ENCODE measurements around the gene RYR2.

Gene RYR2

DNA sequence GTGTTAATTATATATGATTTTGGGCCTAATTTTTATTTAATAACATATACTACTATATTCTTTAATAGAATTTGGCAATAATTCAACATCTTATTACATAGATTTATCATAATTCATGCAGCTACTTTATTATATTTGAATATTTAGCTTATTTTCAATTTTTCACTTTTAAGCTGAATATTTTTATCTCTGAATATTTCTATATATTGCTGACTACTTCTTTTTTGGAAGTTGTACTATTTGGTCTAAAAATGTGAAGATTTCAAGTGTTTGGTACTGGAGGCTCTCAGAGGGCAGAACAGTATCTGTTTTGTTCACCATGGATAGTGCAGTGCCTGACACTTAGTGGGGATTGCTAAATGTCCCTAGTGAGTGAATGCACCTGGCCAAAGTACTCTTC lies 389.5 kb downstream of the RYR2 start:
- H3K4me1 ChIP-seq (ENCODE audit: control insufficient read depth in 1 of 2, insufficient read depth in 2 of 2, low read length in 2 of 2) = peaks cover 0 to 3% of the 10 kb centered on the region in 2 donors

DNA sequence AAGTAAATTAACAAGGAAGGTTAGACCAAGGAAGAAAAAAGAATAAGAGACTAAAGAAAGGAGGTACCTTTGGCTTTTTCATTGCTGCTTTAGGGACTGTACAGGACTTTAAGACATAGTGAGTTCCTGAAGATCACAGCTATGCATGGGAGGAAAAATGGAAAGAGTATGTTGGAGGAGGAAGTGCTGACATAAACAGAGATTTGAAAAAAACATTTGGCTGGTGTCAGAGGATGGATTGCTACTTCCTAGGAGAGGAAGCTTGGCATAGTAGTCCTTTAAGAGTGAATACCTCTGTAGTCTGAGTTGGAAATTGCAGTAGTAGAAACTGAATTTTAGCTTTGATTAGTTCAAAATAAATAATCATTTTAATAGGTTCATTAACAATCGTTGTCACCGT lies 398.4 kb downstream of the RYR2 start:
- H3K4me3 ChIP-seq (ENCODE audit: low read depth in 1 of 2, low read length in 2 of 2) = no peak overlapping the region
- peaks cover 0 to 3% of the 10 kb centered on the region in 2 donors for H3K4me1 ChIP-seq (ENCODE audit: control insufficient read depth in 1 of 2, insufficient read depth in 2 of 2, low read length in 2 of 2)
- H3K27me3 ChIP-seq (ENCODE audit: control insufficient read depth in 1 of 2, insufficient read depth in 2 of 2, low read length in 2 of 2) = no peaks in the 10 kb centered on the region
- no peaks in the 10 kb centered on the region for H3K36me3 ChIP-seq (ENCODE audit: control insufficient read depth in 1 of 2, insufficient read depth in 2 of 2, low read length in 2 of 2)
- H3K9ac ChIP-seq (ENCODE audit: low read depth in 1 of 2, low read length in 2 of 2) = no peak overlapping the region
- H3K27ac ChIP-seq (ENCODE audit: low read depth, low read length) = no peak overlapping the region
- no peaks in the 10 kb centered on the region for H3K9me3 ChIP-seq (ENCODE audit: control insufficient read depth in 1 of 2, low read length in 2 of 2)

More for the DNA sequence above, 389.5 kb downstream of the RYR2 start:
- Histone ChIP-seq H3K9me3 (ENCODE audit: control insufficient read depth in 1 of 2, low read length in 2 of 2) (no peaks in the 10 kb centered on the region), H3K27ac (ENCODE audit: low read depth, low read length) (no peak overlapping the region), H3K4me3 (ENCODE audit: low read depth in 1 of 2, low read length in 2 of 2) (no peak overlapping the region), H3K36me3 (ENCODE audit: control insufficient read depth in 1 of 2, insufficient read depth in 2 of 2, low read length in 2 of 2) (no peaks in the 10 kb centered on the region), H3K27me3 (ENCODE audit: control insufficient read depth in 1 of 2, insufficient read depth in 2 of 2, low read length in 2 of 2) (no peaks in the 10 kb centered on the region), H3K9ac (ENCODE audit: low read depth in 1 of 2, low read length in 2 of 2) (no peak overlapping the region)

GRCh38 chr1:237444120-237444790 lies 402.3 kb downstream of the RYR2 start:
- no peak overlapping the region for H3K9ac ChIP-seq (ENCODE audit: low read depth in 1 of 2, low read length in 2 of 2)
- H3K4me3 ChIP-seq (ENCODE audit: low read depth in 1 of 2, low read length in 2 of 2) = no peak overlapping the region
- no peaks in the 10 kb centered on the region for H3K36me3 ChIP-seq (ENCODE audit: control insufficient read depth in 1 of 2, insufficient read depth in 2 of 2, low read length in 2 of 2)

GRCh38 chr1:237448042-237448441 lies 406.1 kb downstream of the RYR2 start:
- no peaks in the 10 kb centered on the region for H3K9me3 ChIP-seq (ENCODE audit: control insufficient read depth in 1 of 2, low read length in 2 of 2)
- no peaks in the 10 kb centered on the region for H3K36me3 ChIP-seq (ENCODE audit: control insufficient read depth in 1 of 2, insufficient read depth in 2 of 2, low read length in 2 of 2)
- H3K9ac ChIP-seq (ENCODE audit: low read depth in 1 of 2, low read length in 2 of 2) = no peak overlapping the region
- no peak overlapping the region for H3K27ac ChIP-seq (ENCODE audit: low read depth, low read length)
- no peaks in the 10 kb centered on the region for H3K4me1 ChIP-seq (ENCODE audit: control insufficient read depth in 1 of 2, insufficient read depth in 2 of 2, low read length in 2 of 2)
- H3K4me3 ChIP-seq (ENCODE audit: low read depth in 1 of 2, low read length in 2 of 2) = no peak overlapping the region
- H3K27me3 ChIP-seq (ENCODE audit: control insufficient read depth in 1 of 2, insufficient read depth in 2 of 2, low read length in 2 of 2) = no peaks in the 10 kb centered on the region

More at GRCh38 chr1:237444120-237444790, 402.3 kb downstream of the RYR2 start:
- H3K27me3 ChIP-seq (ENCODE audit: control insufficient read depth in 1 of 2, insufficient read depth in 2 of 2, low read length in 2 of 2) = no peaks in the 10 kb centered on the region
- no peaks in the 10 kb centered on the region for H3K9me3 ChIP-seq (ENCODE audit: control insufficient read depth in 1 of 2, low read length in 2 of 2)
- H3K4me1 ChIP-seq (ENCODE audit: control insufficient read depth in 1 of 2, insufficient read depth in 2 of 2, low read length in 2 of 2) = no peaks in the 10 kb centered on the region
- no peak overlapping the region for H3K27ac ChIP-seq (ENCODE audit: low read depth, low read length)

DNA sequence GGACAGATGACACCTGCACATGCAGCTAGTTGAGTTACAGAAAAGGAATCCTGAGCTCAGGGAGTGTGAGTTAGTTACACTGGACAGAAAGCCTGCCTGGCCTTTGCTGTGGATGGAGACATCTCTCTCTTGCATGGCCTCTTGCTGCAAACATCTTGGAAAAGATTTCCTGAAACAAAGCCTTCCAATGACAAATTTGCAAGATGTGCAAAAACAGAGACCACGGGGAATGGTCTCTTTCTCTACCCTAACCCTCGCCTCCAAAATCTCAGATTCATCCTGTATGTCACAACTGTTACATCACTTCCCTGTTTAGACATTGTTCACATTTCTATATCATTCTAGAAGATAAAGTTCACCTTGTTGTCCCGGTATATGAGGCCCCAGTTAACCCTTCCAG lies 415.6 kb downstream of the RYR2 start:
- Histone ChIP-seq H3K4me3 (ENCODE audit: low read depth in 1 of 2, low read length in 2 of 2) (no peak overlapping the region), H3K4me1 (ENCODE audit: control insufficient read depth in 1 of 2, insufficient read depth in 2 of 2, low read length in 2 of 2) (no peaks in the 10 kb centered on the region), H3K27ac (ENCODE audit: low read depth, low read length) (no peak overlapping the region), H3K27me3 (ENCODE audit: control insufficient read depth in 1 of 2, insufficient read depth in 2 of 2, low read length in 2 of 2) (no peaks in the 10 kb centered on the region), H3K36me3 (ENCODE audit: control insufficient read depth in 1 of 2, insufficient read depth in 2 of 2, low read length in 2 of 2) (no peaks in the 10 kb centered on the region), H3K9ac (ENCODE audit: low read depth in 1 of 2, low read length in 2 of 2) (no peak overlapping the region), H3K9me3 (ENCODE audit: control insufficient read depth in 1 of 2, low read length in 2 of 2) (no peaks in the 10 kb centered on the region)

DNA sequence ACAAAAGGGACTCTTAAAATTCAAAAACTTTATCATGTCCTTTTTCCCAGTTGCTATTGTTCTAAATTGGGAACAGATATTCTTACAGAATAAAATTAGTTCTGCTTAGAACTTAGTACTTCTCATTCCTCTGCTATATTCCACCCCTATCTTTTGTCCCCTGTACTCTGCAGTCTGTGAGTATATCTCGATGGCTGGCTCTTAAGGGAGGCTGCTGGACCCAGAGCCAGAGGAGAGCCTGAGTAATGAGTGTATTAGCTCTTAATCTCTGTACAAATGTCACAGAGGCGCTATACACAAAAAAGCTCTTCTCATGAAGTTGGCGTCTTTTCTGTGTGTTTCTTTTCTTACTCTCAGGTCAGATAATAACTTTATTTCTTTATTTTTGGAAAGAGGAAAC lies 425.3 kb downstream of the RYR2 start:
- no peak overlapping the region for H3K9ac ChIP-seq (ENCODE audit: low read depth in 1 of 2, low read length in 2 of 2)
- no peaks in the 10 kb centered on the region for H3K27me3 ChIP-seq (ENCODE audit: control insufficient read depth in 1 of 2, insufficient read depth in 2 of 2, low read length in 2 of 2)
- no peaks in the 10 kb centered on the region for H3K36me3 ChIP-seq (ENCODE audit: control insufficient read depth in 1 of 2, insufficient read depth in 2 of 2, low read length in 2 of 2)
- H3K4me1 ChIP-seq (ENCODE audit: control insufficient read depth in 1 of 2, insufficient read depth in 2 of 2, low read length in 2 of 2) = no peaks in the 10 kb centered on the region
- H3K9me3 ChIP-seq (ENCODE audit: control insufficient read depth in 1 of 2, low read length in 2 of 2) = no peaks in the 10 kb centered on the region
- no peak overlapping the region for H3K27ac ChIP-seq (ENCODE audit: low read depth, low read length)
- H3K4me3 ChIP-seq (ENCODE audit: low read depth in 1 of 2, low read length in 2 of 2) = no peak overlapping the region

DNA sequence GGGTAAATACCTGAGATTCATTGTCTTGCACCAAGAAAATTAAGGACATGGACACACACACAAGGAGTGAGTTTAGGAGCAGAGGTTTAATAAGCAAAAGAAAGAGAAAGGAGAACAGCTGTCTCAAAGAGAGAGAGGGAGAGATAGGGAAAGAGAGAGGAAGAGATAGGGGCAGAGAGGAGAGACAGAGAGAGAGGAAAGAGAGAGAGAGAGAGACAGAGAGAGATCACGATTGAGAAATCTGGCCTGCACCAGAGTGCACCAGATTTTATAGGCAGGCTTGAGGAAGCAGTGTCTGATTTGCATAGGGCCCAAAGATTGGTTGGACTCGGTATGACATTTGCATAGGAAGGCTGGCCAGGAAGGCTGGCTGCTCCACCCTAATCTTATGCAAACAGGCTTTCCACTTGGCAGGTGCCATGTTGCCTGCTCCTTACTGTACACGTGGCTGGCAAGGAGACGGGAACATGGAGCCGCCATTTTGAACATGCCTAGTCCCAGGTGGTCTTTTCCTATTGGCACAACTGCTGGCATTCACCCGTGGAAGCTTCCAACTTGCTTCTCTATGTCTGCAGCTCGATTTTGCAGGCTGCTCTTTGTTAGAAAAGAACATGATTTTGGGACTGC lies 428.8 kb downstream of the RYR2 start:
- H3K4me1 ChIP-seq (ENCODE audit: control insufficient read depth in 1 of 2, insufficient read depth in 2 of 2, low read length in 2 of 2) = no peaks in the 10 kb centered on the region
- H3K4me3 ChIP-seq (ENCODE audit: low read depth in 1 of 2, low read length in 2 of 2) = no peak overlapping the region
- no peaks in the 10 kb centered on the region for H3K9me3 ChIP-seq (ENCODE audit: control insufficient read depth in 1 of 2, low read length in 2 of 2)
- H3K9ac ChIP-seq (ENCODE audit: low read depth in 1 of 2, low read length in 2 of 2) = no peak overlapping the region
- no peaks in the 10 kb centered on the region for H3K36me3 ChIP-seq (ENCODE audit: control insufficient read depth in 1 of 2, insufficient read depth in 2 of 2, low read length in 2 of 2)
- H3K27me3 ChIP-seq (ENCODE audit: control insufficient read depth in 1 of 2, insufficient read depth in 2 of 2, low read length in 2 of 2) = no peaks in the 10 kb centered on the region
- H3K27ac ChIP-seq (ENCODE audit: low read depth, low read length) = no peak overlapping the region

GRCh38 chr1:237471377-237471776 lies 429.4 kb downstream of the RYR2 start:
- no peaks in the 10 kb centered on the region for H3K27me3 ChIP-seq (ENCODE audit: control insufficient read depth in 1 of 2, insufficient read depth in 2 of 2, low read length in 2 of 2)
- H3K36me3 ChIP-seq (ENCODE audit: control insufficient read depth in 1 of 2, insufficient read depth in 2 of 2, low read length in 2 of 2) = no peaks in the 10 kb centered on the region
- no peaks in the 10 kb centered on the region for H3K4me1 ChIP-seq (ENCODE audit: control insufficient read depth in 1 of 2, insufficient read depth in 2 of 2, low read length in 2 of 2)
- no peaks in the 10 kb centered on the region for H3K9me3 ChIP-seq (ENCODE audit: control insufficient read depth in 1 of 2, low read length in 2 of 2)
- H3K27ac ChIP-seq (ENCODE audit: low read depth, low read length) = no peak overlapping the region
- H3K9ac ChIP-seq (ENCODE audit: low read depth in 1 of 2, low read length in 2 of 2) = no peak overlapping the region
- no peak overlapping the region for H3K4me3 ChIP-seq (ENCODE audit: low read depth in 1 of 2, low read length in 2 of 2)

DNA sequence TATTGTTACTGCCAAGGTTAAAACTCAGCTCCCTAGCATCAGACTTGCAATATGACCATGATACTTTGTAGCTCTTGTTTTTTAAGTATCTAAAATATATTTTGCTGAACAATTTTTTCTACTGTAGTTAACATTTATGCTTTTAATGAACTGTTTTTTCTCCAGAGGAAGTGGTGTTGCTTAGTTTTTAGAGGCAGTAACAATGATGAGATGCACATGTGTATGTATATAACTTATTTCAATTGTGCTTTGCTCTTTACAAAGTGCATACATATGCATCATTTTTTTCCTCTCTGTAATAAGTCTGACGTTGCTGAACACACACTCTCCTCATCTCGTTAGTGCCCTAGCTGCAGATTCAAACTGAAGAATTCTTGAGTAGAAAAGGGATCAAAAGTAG lies 430.0 kb downstream of the RYR2 start:
- no peak overlapping the region for H3K27ac ChIP-seq (ENCODE audit: low read depth, low read length)
- H3K27me3 ChIP-seq (ENCODE audit: control insufficient read depth in 1 of 2, insufficient read depth in 2 of 2, low read length in 2 of 2) = no peaks in the 10 kb centered on the region
- H3K36me3 ChIP-seq (ENCODE audit: control insufficient read depth in 1 of 2, insufficient read depth in 2 of 2, low read length in 2 of 2) = no peaks in the 10 kb centered on the region
- H3K9me3 ChIP-seq (ENCODE audit: control insufficient read depth in 1 of 2, low read length in 2 of 2) = no peaks in the 10 kb centered on the region
- H3K4me3 ChIP-seq (ENCODE audit: low read depth in 1 of 2, low read length in 2 of 2) = no peak overlapping the region
- no peak overlapping the region for H3K9ac ChIP-seq (ENCODE audit: low read depth in 1 of 2, low read length in 2 of 2)
- H3K4me1 ChIP-seq (ENCODE audit: control insufficient read depth in 1 of 2, insufficient read depth in 2 of 2, low read length in 2 of 2) = no peaks in the 10 kb centered on the region

DNA sequence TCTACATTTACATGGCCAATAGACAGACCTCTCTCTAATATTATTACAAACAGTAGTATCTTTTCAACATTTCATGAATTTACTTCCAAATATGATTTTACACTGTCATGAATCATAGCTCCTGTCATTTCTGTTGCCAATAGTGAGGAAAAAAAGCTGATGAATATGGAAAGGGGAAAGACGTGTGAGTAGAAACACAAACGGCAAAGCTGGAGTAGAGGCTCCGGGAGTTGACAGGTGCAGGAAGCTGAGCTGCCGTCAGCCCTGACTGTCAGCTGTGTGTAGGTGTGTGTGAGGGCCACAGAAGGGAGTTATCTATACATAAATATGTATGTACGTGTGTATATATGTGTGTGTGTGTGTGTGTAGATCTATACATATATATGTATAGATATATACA lies 431.9 kb downstream of the RYR2 start:
- Histone ChIP-seq H3K9ac (ENCODE audit: low read depth in 1 of 2, low read length in 2 of 2) (no peak overlapping the region), H3K9me3 (ENCODE audit: control insufficient read depth in 1 of 2, low read length in 2 of 2) (no peaks in the 10 kb centered on the region), H3K27me3 (ENCODE audit: control insufficient read depth in 1 of 2, insufficient read depth in 2 of 2, low read length in 2 of 2) (no peaks in the 10 kb centered on the region), H3K4me3 (ENCODE audit: low read depth in 1 of 2, low read length in 2 of 2) (no peak overlapping the region), H3K36me3 (ENCODE audit: control insufficient read depth in 1 of 2, insufficient read depth in 2 of 2, low read length in 2 of 2) (no peaks in the 10 kb centered on the region), H3K4me1 (ENCODE audit: control insufficient read depth in 1 of 2, insufficient read depth in 2 of 2, low read length in 2 of 2) (no peaks in the 10 kb centered on the region), H3K27ac (ENCODE audit: low read depth, low read length) (no peak overlapping the region)
